Endodermal cell (in vitro differentiated cells): ENCODE measurements around the gene KIAA0040. TPM values are rescaled to one million over a fixed set of nuclear protein-coding genes. Genes with fewer than 3 reads are reported as not detected.

Experiments used
- DNase-seq: peaks from one replicate; pipeline ENCODE4 v3.0.0-alpha.2; 2017
- H3K27ac ChIP-seq: 2 replicates; pipeline ENCODE4 v1.5.1; 2013; ENCODE audit warnings: mild to moderate bottlenecking, low read depth, low read length, moderate library complexity
- H3K27me3 ChIP-seq: 2 replicates; pipeline ENCODE4 v1.6.1; 2013; ENCODE audit warnings: mild to moderate bottlenecking, low read length, moderate library complexity; ENCODE audit not compliant: insufficient read depth, control insufficient read depth, poor library complexity, severe bottlenecking
- H3K36me3 ChIP-seq: 2 replicates; pipeline ENCODE4 v1.7.0; 2013; ENCODE audit warnings: mild to moderate bottlenecking, low read length, moderate library complexity; ENCODE audit not compliant: control insufficient read depth, insufficient read depth
- H3K4me1 ChIP-seq: one replicate; pipeline ENCODE4 v1.7.0; 2013; ENCODE audit warnings: low read length; ENCODE audit not compliant: control insufficient read depth, insufficient read depth
- H3K4me3 ChIP-seq: 2 replicates; pipeline ENCODE4 v1.5.1; 2013; ENCODE audit warnings: mild to moderate bottlenecking, low read length, moderate library complexity
- H3K9ac ChIP-seq: 2 replicates; pipeline ENCODE4 v1.6.1; 2013; ENCODE audit warnings: mild to moderate bottlenecking, low read length, moderate library complexity; ENCODE audit not compliant: poor library complexity, severe bottlenecking; ENCODE audit errors: extremely low read depth
- H3K9me3 ChIP-seq: 2 replicates; pipeline ENCODE4 v1.6.1; 2013; ENCODE audit warnings: mild to moderate bottlenecking, low read length, moderate library complexity; ENCODE audit not compliant: control insufficient read depth
- H3K27ac Mint-ChIP-seq: 2 replicates; pipeline ENCODE4 v1.8.0; 2020; ENCODE audit warnings: mixed read lengths
- H3K27me3 Mint-ChIP-seq: 2 replicates; pipeline ENCODE4 v1.8.0; 2021; ENCODE audit warnings: mild to moderate bottlenecking, mixed read lengths; ENCODE audit not compliant: insufficient read depth
- H3K36me3 Mint-ChIP-seq: 2 replicates; pipeline ENCODE4 v1.8.0; 2020; ENCODE audit warnings: low read depth, mixed read lengths
- H3K4me1 Mint-ChIP-seq: 2 replicates; pipeline ENCODE4 v1.8.0; 2020; ENCODE audit warnings: mixed read lengths
- H3K4me3 Mint-ChIP-seq: 2 replicates; pipeline ENCODE4 v1.8.0; 2020; ENCODE audit warnings: mild to moderate bottlenecking, moderate library complexity, mixed read lengths
- H3K9me3 Mint-ChIP-seq: 2 replicates; pipeline ENCODE4 v1.8.0; 2020; ENCODE audit warnings: mild to moderate bottlenecking, mixed read lengths
- CTCF ChIP-seq: fragments of 200-600 bp; sonication (generic); conservative IDR thresholded peaks from 2 replicates; pipeline ENCODE4 v1.5.0; 2021; ENCODE audit warnings: antibody characterized with exemption, mild to moderate bottlenecking
- WGBS, 2 experiments: methylation state at CpG; one replicate each; pipeline versions ENCODE4 v1.1.5 to v1.1.7; 2013; ENCODE audit warnings: missing lambda C conversion rate in 2 of 2, mixed read lengths in 1 of 2; ENCODE audit not compliant: insufficient coverage in 1 of 2, insufficient read length in 1 of 2; 5-methylcytosine and 5-hydroxymethylcytosine counted together
- total RNA-seq, 2 donors: library from RNA; stranded (reverse); fragmentation: NEBNext Ultra II Directional in 1 of 2; extraction: Animal tissue kit (Norgen Biotek cat#: 25700) in 1 of 2; gene quantifications; 2 replicates in 1 of 2; 3 replicates in 1 of 2; pipeline ENCODE4 v1.2.1, GENCODE V29; 2021

KIAA0040 gene
- total RNA-seq, 2 donors from 2014 or later: 9.2 to 12.9 TPM

GRCh38 chr1:175211656-175212055, 19.1 kb upstream of the KIAA0040 start:
- H3K4me1 Mint-ChIP-seq: no peaks in the 10 kb centered on the region
- H3K27me3 Mint-ChIP-seq: peaks cover 4% of the 10 kb centered on the region
- DNase-seq: no peak
- TF ChIP-seq CTCF: no peak
- no peak overlapping the region for H3K4me3 Mint-ChIP-seq
- 100% methylated on average over 1 of the region's 1 CpG for WGBS, 2 experiments
- no peaks in the 10 kb centered on the region for H3K36me3 Mint-ChIP-seq
- peaks cover 9% of the 10 kb centered on the region for H3K9me3 Mint-ChIP-seq
- Histone ChIP-seq H3K27ac (no peak overlapping the region), H3K4me3 (no peak overlapping the region), H3K9me3 (peaks cover 9% of the 10 kb centered on the region), H3K9ac (no peak overlapping the region), H3K27me3 (no peaks in the 10 kb centered on the region), H3K4me1 (no peaks in the 10 kb centered on the region), H3K36me3 (no peaks in the 10 kb centered on the region)
- no peak overlapping the region for H3K27ac Mint-ChIP-seq

- Mint-ChIP-seq H3K27ac (no peak overlapping the region), H3K27me3 (peaks cover 4% of the 10 kb centered on the region), H3K36me3 (no peaks in the 10 kb centered on the region), H3K4me1 (no peaks in the 10 kb centered on the region), H3K9me3 (peaks cover 9% of the 10 kb centered on the region), H3K4me3 (no peak overlapping the region)
- Histone ChIP-seq H3K27me3 (no peaks in the 10 kb centered on the region), H3K9ac (no peak overlapping the region), H3K27ac (no peak overlapping the region), H3K36me3 (no peaks in the 10 kb centered on the region), H3K4me1 (no peaks in the 10 kb centered on the region), H3K4me3 (no peak overlapping the region), H3K9me3 (peaks cover 9% of the 10 kb centered on the region)
- 77 to 100% methylated on average over 2 to 4 of the region's 4 CpGs for WGBS, 2 experiments
- DNase-seq: no peak
- no peak for TF ChIP-seq CTCF
Observed at GRCh38 chr1:175210744-175211143, 18.2 kb upstream of the KIAA0040 start.

- Histone ChIP-seq H3K27me3 (no peaks in the 10 kb centered on the region), H3K9me3 (peaks cover 9% of the 10 kb centered on the region), H3K36me3 (no peaks in the 10 kb centered on the region), H3K27ac (no peak overlapping the region), H3K4me1 (no peaks in the 10 kb centered on the region), H3K9ac (no peak overlapping the region), H3K4me3 (no peak overlapping the region)
- DNase-seq: no peak
- Mint-ChIP-seq H3K4me1 (no peaks in the 10 kb centered on the region), H3K27me3 (peaks cover 4% of the 10 kb centered on the region), H3K36me3 (no peaks in the 10 kb centered on the region), H3K9me3 (peaks cover 9% of the 10 kb centered on the region), H3K4me3 (no peak overlapping the region), H3K27ac (no peak overlapping the region)
- 77 to 100% methylated on average over 1 of the region's 1 CpG for WGBS, 2 experiments
- TF ChIP-seq CTCF: no peak
Observed at GRCh38 chr1:175209493-175209921, 16.9 kb upstream of the KIAA0040 start.
